ENCODE measurements around the gene TJP1. TPM values are rescaled to one million over a fixed set of nuclear protein-coding genes. Genes with fewer than 3 reads are reported as not detected.

TJP1 gene
- total and polyA plus RNA-seq, 9 of the 15 experiments (the other 6 are each of a cell fraction or from before 2014, with no cell fraction given), result 9.1 to 39.3 (median 28.0) TPM

GRCh38 chr15:29656636-29657475 lies 165.4 kb downstream of the TJP1 start (continued):
- TF ChIP-seq CREB3 (tag; conservative IDR thresholded peaks at IDR 0.05; ENCODE audit: low read depth), result no peak
- TF ChIP-seq EP400 (IDR thresholded peaks at IDR 0.05), result 0 out of 2 replicates have a peak, but pooled peaks have one; percentile 11
- TF ChIP-seq E2F6 (IDR thresholded peaks at IDR 0.05; ENCODE audit: borderline replicate concordance in 1 of 2, extremely low read depth in 1 of 2, insufficient read depth in 1 of 2, insufficient read length in 1 of 2, low read depth in 1 of 2, low read length in 1 of 2, poor library complexity in 1 of 2, severe bottlenecking in 1 of 2), result peak; percentile 29 to 59
- TF ChIP-seq SRSF3 (IDR thresholded peaks at IDR 0.05; ENCODE audit: insufficient read depth, low read length), result no peak
- peak; percentile 33; the same call in 1 of the 2 replicates for TF ChIP-seq MGA (IDR thresholded peaks at IDR 0.05)
- TF ChIP-seq, protein P1, sequence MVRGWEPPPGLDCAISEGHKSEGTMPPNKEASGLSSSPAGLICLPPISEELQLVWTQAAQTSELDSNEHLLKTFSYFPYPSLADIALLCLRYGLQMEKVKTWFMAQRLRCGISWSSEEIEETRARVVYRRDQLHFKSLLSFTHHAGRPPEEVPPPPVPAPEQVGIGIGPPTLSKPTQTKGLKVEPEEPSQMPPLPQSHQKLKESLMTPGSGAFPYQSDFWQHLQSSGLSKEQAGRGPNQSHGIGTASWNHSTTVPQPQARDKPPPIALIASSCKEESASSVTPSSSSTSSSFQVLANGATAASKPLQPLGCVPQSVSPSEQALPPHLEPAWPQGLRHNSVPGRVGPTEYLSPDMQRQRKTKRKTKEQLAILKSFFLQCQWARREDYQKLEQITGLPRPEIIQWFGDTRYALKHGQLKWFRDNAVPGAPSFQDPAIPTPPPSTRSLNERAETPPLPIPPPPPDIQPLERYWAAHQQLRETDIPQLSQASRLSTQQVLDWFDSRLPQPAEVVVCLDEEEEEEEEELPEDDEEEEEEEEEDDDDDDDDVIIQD (CRISPR knock-in tag; IDR thresholded peaks at IDR 0.05), result no peak
- TF ChIP-seq, protein P2, sequence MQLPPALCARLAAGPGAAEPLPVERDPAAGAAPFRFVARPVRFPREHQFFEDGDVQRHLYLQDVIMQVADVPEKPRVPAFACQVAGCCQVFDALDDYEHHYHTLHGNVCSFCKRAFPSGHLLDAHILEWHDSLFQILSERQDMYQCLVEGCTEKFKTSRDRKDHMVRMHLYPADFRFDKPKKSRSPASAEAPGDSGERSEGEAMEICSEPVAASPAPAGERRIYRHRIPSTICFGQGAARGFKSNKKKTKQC (CRISPR knock-in tag; IDR thresholded peaks at IDR 0.05), result no peak
- TF ChIP-seq ZNF384 (IDR thresholded peaks at IDR 0.05; ENCODE audit: low read depth, low read length), result peak; percentile 35; the same call in 1 of the 2 replicates
- peak; percentile 47; the same call in 1 of the 2 replicates for TF ChIP-seq EHMT2 (IDR thresholded peaks at IDR 0.05)
